HepG2 (cell line): Measurements from ENCODE around the gene KDM3B. TPM values are rescaled to one million over a fixed set of nuclear protein-coding genes. Genes with fewer than 3 reads are reported as not detected.

Source experiments
- ARID4A ChIP-seq: sonication (generic); formaldehyde crosslinking; IDR thresholded peaks from 2 replicates; pipeline ENCODE4 v1.5.0; 2020; ENCODE audit warnings: mild to moderate bottlenecking, missing genetic modification reagents, borderline replicate concordance
- BHLHE40 ChIP-seq: IDR thresholded peaks from 2 replicates; pipeline ENCODE4 v1.6.1; 2011; ENCODE audit warnings: low read length, improper control_type of control experiment
- GABPA ChIP-seq, 2 experiments: IDR thresholded peaks; 2 replicates each; pipeline ENCODE4 v1.6.1; 2011 to 2016; ENCODE audit warnings: low read depth in 2 of 2, low read length in 1 of 2, missing biosample characterization in 1 of 2, missing genetic modification characterization in 1 of 2
- GMEB1 ChIP-seq: sonication (generic); formaldehyde crosslinking; IDR thresholded peaks from 2 replicates; pipeline ENCODE4 v1.5.1; 2020; ENCODE audit warnings: missing genetic modification reagents, mild to moderate bottlenecking, borderline replicate concordance
- MXI1 ChIP-seq: IDR thresholded peaks from 3 replicates; pipeline ENCODE4 v1.6.1; 2012; ENCODE audit warnings: low read depth, low read length, inconsistent platforms, borderline replicate concordance
- ONECUT2 ChIP-seq: sonication (generic); formaldehyde crosslinking; IDR thresholded peaks from 2 replicates; pipeline ENCODE4 v1.4.0; 2020; ENCODE audit warnings: missing genetic modification reagents
- RAD21 ChIP-seq: fragments of 450-650 bp; formaldehyde crosslinking; IDR thresholded peaks from 2 replicates; pipeline ENCODE4 v1.5.0; 2020; ENCODE audit warnings: mild to moderate bottlenecking
- RBFOX2 ChIP-seq: fragments of 200-400 bp; formaldehyde crosslinking; IDR thresholded peaks from 2 replicates; pipeline ENCODE4 v1.6.1; 2017; ENCODE audit warnings: low read depth, mild to moderate bottlenecking, low read length
- RBM39 ChIP-seq: fragments of 200-400 bp; formaldehyde crosslinking; IDR thresholded peaks from one replicate; pipeline ENCODE4 v1.6.1; 2018; ENCODE audit warnings: antibody characterized with exemption, mild to moderate bottlenecking, low read depth, low read length; ENCODE audit not compliant: poor library complexity, severe bottlenecking
- RFXAP ChIP-seq: sonication (generic); formaldehyde crosslinking; IDR thresholded peaks from 2 replicates; pipeline ENCODE4 v1.4.0; 2020; ENCODE audit warnings: missing genetic modification reagents, borderline replicate concordance
- SETDB1 ChIP-seq: sonication (generic); formaldehyde crosslinking; IDR thresholded peaks from 2 replicates; pipeline ENCODE4 v1.5.1; 2020; ENCODE audit warnings: missing genetic modification reagents, mild to moderate bottlenecking, borderline replicate concordance
- SIN3A ChIP-seq: IDR thresholded peaks from 2 replicates; pipeline ENCODE4 v1.6.1; 2011; ENCODE audit warnings: low read depth, mild to moderate bottlenecking, control low read depth, low read length, borderline replicate concordance
- SKI ChIP-seq: fragments of 450-650 bp; IDR thresholded peaks from one replicate; pipeline ENCODE4 v1.6.1; 2018; ENCODE audit warnings: mild to moderate bottlenecking; ENCODE audit not compliant: partially characterized antibody
- USF2 ChIP-seq, 2 experiments: sonication (generic) in 1 of 2; formaldehyde crosslinking in 1 of 2; IDR thresholded peaks; 2 replicates each; pipeline versions ENCODE4 v1.5.1 to v1.6.1; 2011 to 2020; ENCODE audit warnings: borderline replicate concordance in 1 of 2, low read depth in 1 of 2, low read length in 1 of 2, mild to moderate bottlenecking in 1 of 2, missing genetic modification reagents in 1 of 2, moderate library complexity in 1 of 2
- YY1 ChIP-seq: IDR thresholded peaks from 2 replicates; pipeline ENCODE4 v1.6.1; 2011; ENCODE audit warnings: low read length, low read depth, moderate library complexity, mild to moderate bottlenecking; ENCODE audit not compliant: insufficient read depth, insufficient replicate concordance
- ZFP82 ChIP-seq: sonication (generic); formaldehyde crosslinking; IDR thresholded peaks from 2 replicates; pipeline ENCODE4 v1.5.1; 2020; ENCODE audit warnings: mild to moderate bottlenecking, missing genetic modification reagents, borderline replicate concordance
- ZMAT3 ChIP-seq: sonication (generic); formaldehyde crosslinking; conservative IDR thresholded peaks from 2 replicates; pipeline ENCODE4 v1.7.0; 2021; ENCODE audit warnings: missing genetic modification reagents
- ZNF430 ChIP-seq: sonication (generic); formaldehyde crosslinking; IDR thresholded peaks from 2 replicates; pipeline ENCODE4 v1.9.0; 2021; ENCODE audit warnings: mild to moderate bottlenecking, missing genetic modification reagents
- ZNF737 ChIP-seq: sonication (generic); formaldehyde crosslinking; IDR thresholded peaks from 2 replicates; pipeline ENCODE4 v1.5.0; 2020; ENCODE audit warnings: missing genetic modification reagents, mild to moderate bottlenecking, borderline replicate concordance
- polyA plus RNA-seq, 8 experiments: library from polyadenylated mRNA; depleted of rRNA in 3 of 8; stranded (reverse) in 7 of 8; unstranded in 1 of 8; fragments of >200 nt; fragmentation: Illumina TruSeq in 4 of 8; extraction: Trizol in 4 of 8; gene quantifications; 2 replicates each; pipeline versions ENCODE4 v1.2.1 to v1.2.3, GENCODE V29; 2011 to 2016; ENCODE audit warnings: low read depth in 4 of 8, missing spikeins in 1 of 8, mixed read lengths in 1 of 8; ENCODE audit not compliant: insufficient read depth in 1 of 8
- total RNA-seq, 5 experiments: library from RNA; depleted of rRNA; stranded (reverse); fragments of >200 nt; fragmentation: Illumina TruSeq; extraction: Trizol; gene quantifications; 2 replicates each; pipeline ENCODE4 v1.2.3, GENCODE V29; 2016; ENCODE audit warnings: low read depth in 1 of 5

Gene KDM3B
- total and polyA plus RNA-seq, 2 of the 13 experiments (the other 11 are each of a cell fraction or from before 2014, with no cell fraction given) = 19.7 to 34.3 TPM

- peak; percentile 44; the same call in 1 of the 2 replicates for TF ChIP-seq ARID4A (CRISPR knock-in tag)
- TF ChIP-seq RFXAP (CRISPR knock-in tag) = peak; percentile 12; the same call in 1 of the 2 replicates
- no peak for TF ChIP-seq ONECUT2
- TF ChIP-seq YY1 = peak; percentile 32
- peak; percentile 51 for TF ChIP-seq BHLHE40
- TF ChIP-seq SKI = peak; percentile 55
- TF ChIP-seq GABPA (IDR thresholded peaks at IDR 0.05; ENCODE audit: low read depth, low read length) = no peak
- 0 out of 2 replicates have a peak, but pooled peaks have one; percentile 7 for TF ChIP-seq GABPA (CRISPR knock-in tag; IDR thresholded peaks at IDR 0.05; ENCODE audit: low read depth)
- peak; percentile 64 for TF ChIP-seq USF2 (IDR thresholded peaks at IDR 0.05; ENCODE audit: low read depth, low read length)
- TF ChIP-seq USF2 (CRISPR knock-in tag; IDR thresholded peaks at IDR 0.05; ENCODE audit: borderline replicate concordance) = peak; percentile 96; the same call in 1 of the 2 replicates
- TF ChIP-seq ZNF430 (CRISPR knock-in tag) = peak; percentile 63
- peak; percentile 5; the same call in 1 of the 3 replicates for TF ChIP-seq MXI1
- no peak for TF ChIP-seq ZNF737 (CRISPR knock-in tag)
- TF ChIP-seq ZMAT3 = 0 out of 2 replicates have a peak, but pooled peaks have one; percentile 8
- TF ChIP-seq GMEB1 (CRISPR knock-in tag) = no peak
- no peak for TF ChIP-seq SETDB1
- TF ChIP-seq RAD21 (CRISPR knock-in tag) = peak; percentile 56; the same call in 1 of the 2 replicates
- TF ChIP-seq RBM39 = peak; percentile 100
- TF ChIP-seq RBFOX2 = peak; percentile 76
- peak; percentile 72; the same call in 1 of the 2 replicates for TF ChIP-seq ZFP82 (CRISPR knock-in tag)
- TF ChIP-seq SIN3A = 0 out of 2 replicates have a peak, but pooled peaks have one; percentile 11
Measured at GRCh38 chr5:138465261-138466124, 113.0 kb downstream of the KDM3B start, which contains the start of gene EGR1 (continued).
